ENCODE results near the gene PCDH9. TPM values are rescaled to one million over a fixed set of nuclear protein-coding genes. Genes with fewer than 3 reads are reported as not detected.

PCDH9 gene
- total and polyA plus RNA-seq, 8 donors = 0.46 to 3.8 (median 1.5) TPM

GRCh38 chr13:67226696-67227095 lies 3.4 kb downstream of the PCDH9 start:
- Histone ChIP-seq H3K27me3 (peaks cover 0 to 5% (median 0%) of the 10 kb centered on the region in 4 donors), H3K36me3 (no peaks in the 10 kb centered on the region), H3K27ac (no peak overlapping the region), H3K4me1 (peaks cover 0 to 3% (median 0%) of the 10 kb centered on the region in 3 donors), H3K4me3 (no peak overlapping the region), H3K9me3 (no peaks in the 10 kb centered on the region)
- 26 to 36% methylated on average over 6 of the region's 6 CpGs for WGBS, 2 donors
- FAIRE-seq (no peak), DNase-seq (no peak), ATAC-seq (no peak)
- intact Hi-C loops (cut with DNase I) = loop anchor here in 1 of 3 donors (5.0 kb wide), 1 partner anchor 1574 kb away; no protein-coding TSS in a partner anchor
- TF ChIP-seq CTCF (IDR thresholded peaks at IDR 0.05) = no peak

- intact Hi-C loops (cut with DNase I) = loop anchor here in 1 of 3 donors (5.0 kb wide), 1 partner anchor 1573 kb away; no protein-coding TSS in a partner anchor
- Histone ChIP-seq H3K4me3 (no peak overlapping the region), H3K27ac (no peak overlapping the region), H3K9me3 (no peaks in the 10 kb centered on the region), H3K36me3 (no peaks in the 10 kb centered on the region), H3K4me1 (peaks cover 0 to 3% (median 0%) of the 10 kb centered on the region in 3 donors), H3K27me3 (peaks cover 0 to 5% (median 0%) of the 10 kb centered on the region in 4 donors)
- ATAC-seq = no peak
- FAIRE-seq = no peak
- 63 to 73% methylated on average over 20 of the region's 20 CpGs for WGBS, 2 donors
- DNase-seq = no peak
- TF ChIP-seq CTCF (IDR thresholded peaks at IDR 0.05) = no peak
Observed at GRCh38 chr13:67225252-67226159, 4.6 kb downstream of the PCDH9 start.

- 5 to 6% methylated on average over 9 of the region's 9 CpGs for WGBS, 2 donors
- peak in 3 of 4 donors; percentile 43 to 48 (median 48) for TF ChIP-seq CTCF (IDR thresholded peaks at IDR 0.05)
- Histone ChIP-seq H3K4me3 (peak overlapping the region in 1 of 4 donors; percentile 9), H3K36me3 (no peaks in the 10 kb centered on the region), H3K27me3 (peaks cover 0 to 5% (median 0%) of the 10 kb centered on the region in 4 donors), H3K4me1 (peaks cover 0 to 3% (median 0%) of the 10 kb centered on the region in 3 donors), H3K27ac (no peak overlapping the region), H3K9me3 (no peaks in the 10 kb centered on the region)
- DNase-seq (peak; percentile 52 to 94 (median 79)), ATAC-seq (peak; percentile 93 to 99 (median 97)), FAIRE-seq (peak; percentile 77)
- intact Hi-C loops (cut with DNase I) = no loop called here
Observed at GRCh38 chr13:67224148-67224846, 5.8 kb downstream of the PCDH9 start.

DNA sequence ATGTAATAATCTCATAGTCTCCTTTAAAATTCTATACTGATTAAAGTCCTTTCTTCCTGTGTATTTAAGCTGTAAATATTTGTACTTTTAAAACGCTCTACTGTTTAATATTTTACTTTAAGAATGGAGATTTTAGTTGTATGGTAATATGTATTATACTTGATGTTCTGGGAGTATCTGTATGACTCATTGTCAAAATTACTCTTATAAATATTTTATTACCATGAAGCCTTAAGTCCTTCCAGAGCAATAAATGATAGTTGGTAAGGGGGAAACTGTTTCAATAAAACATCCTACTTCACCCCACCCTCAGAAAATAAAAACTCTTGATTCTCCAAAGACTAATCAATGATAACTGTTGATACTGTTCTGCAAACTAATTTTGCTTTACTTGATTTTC lies 6.4 kb downstream of the PCDH9 start:
- ATAC-seq (no peak), DNase-seq (no peak), FAIRE-seq (no peak)
- WGBS, 2 donors = 6 to 11% methylated on average over 1 of the region's 1 CpG
- H3K9me3 ChIP-seq = no peaks in the 10 kb centered on the region
- H3K27me3 ChIP-seq = peaks cover 0 to 5% (median 0%) of the 10 kb centered on the region in 4 donors
- peaks cover 0 to 3% (median 0%) of the 10 kb centered on the region in 3 donors for H3K4me1 ChIP-seq
- no peak for TF ChIP-seq CTCF (IDR thresholded peaks at IDR 0.05)
- peak overlapping the region in 1 of 4 donors; percentile 9 for H3K4me3 ChIP-seq
- intact Hi-C loops (cut with DNase I) = no loop called here
- no peaks in the 10 kb centered on the region for H3K36me3 ChIP-seq
- H3K27ac ChIP-seq = no peak overlapping the region
